ENCODE measurements around the gene SCT. TPM values are rescaled to one million over a fixed set of nuclear protein-coding genes. Genes with fewer than 3 reads are reported as not detected.
"Not testable (repeated sequence)": the region's sequence is repeated elsewhere in the genome, so short reads cannot be mapped to it uniquely, and the experiment has no call there.

SCT gene
- total and polyA plus RNA-seq, 2 donors (not counting 1 experiment from before 2014, with no cell fraction given): not detected

DNA sequence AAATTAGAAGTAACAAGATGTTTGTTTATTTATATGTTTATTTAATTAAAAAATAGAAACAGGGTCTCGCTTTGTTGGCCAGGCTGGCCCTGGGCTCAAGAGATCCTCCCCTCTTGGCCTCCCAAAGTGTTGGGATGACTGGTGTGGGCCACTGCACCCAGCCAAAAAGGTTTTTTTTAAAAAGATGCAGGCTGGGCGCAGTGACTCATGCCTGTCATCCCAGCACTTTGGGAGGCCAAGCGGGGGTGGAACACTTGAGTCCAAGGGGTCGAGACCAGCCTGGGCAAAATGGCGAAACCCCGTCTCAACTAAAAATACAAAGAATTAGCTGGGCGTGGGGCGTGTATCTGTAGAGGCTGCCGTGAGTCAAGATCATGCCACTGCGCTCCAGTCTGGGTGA, 23.5 kb upstream of the SCT start:
- Histone ChIP-seq H3K27ac (ENCODE audit: insufficient read depth, low read length) (no peak overlapping the region), H3K4me2 (ENCODE audit: extremely low read depth, insufficient read depth, low read length) (no peak overlapping the region), H4K20me1 (ENCODE audit: control insufficient read depth, extremely low read depth, insufficient read depth, low read length) (no peaks in the 10 kb centered on the region), H3K4me1 (ENCODE audit: control insufficient read depth, extremely low read depth, insufficient read depth, low read length) (no peaks in the 10 kb centered on the region), H3K4me3 (replicated peaks in 1 of 4; ENCODE audit: control extremely low read depth in 1 of 4, insufficient read depth in 1 of 4, low read depth in 3 of 4, low read length in 4 of 4) (no peak overlapping the region), H3K27me3 (ENCODE audit: control insufficient read depth, insufficient read depth, low read length) (no peaks in the 10 kb centered on the region), H3K79me2 (ENCODE audit: control insufficient read depth, insufficient read depth, low read length) (no peaks in the 10 kb centered on the region), H3K9ac (ENCODE audit: insufficient read depth, low read length) (no peak overlapping the region), H3K9me3 (ENCODE audit: control insufficient read depth, insufficient read depth, low read depth, low read length) (no peaks in the 10 kb centered on the region), H2AFZ (ENCODE audit: low read length) (no peak overlapping the region), H3K36me3 (ENCODE audit: control insufficient read depth, insufficient read depth, low read length) (peaks cover 3% of the 10 kb centered on the region)
- TF ChIP-seq EZH2 (IDR thresholded peaks at IDR 0.05; ENCODE audit: low read length, missing control alignments): no peak
- TF ChIP-seq CTCF (conservative IDR thresholded peaks at IDR 0.05 in 1 of 2, IDR thresholded peaks at IDR 0.05 in 1 of 2; ENCODE audit: low read depth in 1 of 2, low read length in 2 of 2): no peak
- DNase-seq (ENCODE audit: low read depth in 2 of 2): peak in 1 of 2 donors; percentile 40

DNA sequence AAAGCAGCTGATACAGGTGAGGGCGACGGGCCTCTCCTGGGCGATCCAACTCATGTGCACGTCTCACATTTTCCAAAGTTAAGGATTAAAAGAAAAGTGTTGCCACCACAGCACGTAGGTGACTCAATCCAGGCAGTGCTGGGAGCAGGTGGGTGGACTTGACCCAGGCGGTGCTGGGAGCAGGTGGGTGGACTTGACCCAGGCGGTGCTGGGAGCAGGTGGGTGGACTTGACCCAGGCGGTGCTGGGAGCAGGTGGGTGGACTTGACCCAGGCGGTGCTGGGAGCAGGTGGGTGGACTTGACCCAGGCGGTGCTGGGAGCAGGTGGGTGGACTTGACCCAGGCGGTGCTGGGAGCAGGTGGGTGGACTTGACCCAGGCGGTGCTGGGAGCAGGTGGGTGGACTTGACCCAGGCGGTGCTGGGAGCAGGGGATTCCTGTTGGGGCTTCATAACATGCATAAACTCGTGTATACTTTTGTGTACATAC, 20.7 kb upstream of the SCT start:
- H3K4me1 ChIP-seq (ENCODE audit: control insufficient read depth, extremely low read depth, insufficient read depth, low read length); H3K27ac ChIP-seq (ENCODE audit: insufficient read depth, low read length); H3K9ac ChIP-seq (ENCODE audit: insufficient read depth, low read length); H3K27me3 ChIP-seq (ENCODE audit: control insufficient read depth, insufficient read depth, low read length); H3K4me3 ChIP-seq (replicated peaks in 1 of 4; ENCODE audit: control extremely low read depth in 1 of 4, insufficient read depth in 1 of 4, low read depth in 3 of 4, low read length in 4 of 4); H4K20me1 ChIP-seq (ENCODE audit: control insufficient read depth, extremely low read depth, insufficient read depth, low read length); H3K4me2 ChIP-seq (ENCODE audit: extremely low read depth, insufficient read depth, low read length); DNase-seq (ENCODE audit: low read depth in 2 of 2); H2AFZ ChIP-seq (ENCODE audit: low read length); H3K9me3 ChIP-seq (ENCODE audit: control insufficient read depth, insufficient read depth, low read depth, low read length); H3K36me3 ChIP-seq (ENCODE audit: control insufficient read depth, insufficient read depth, low read length); H3K79me2 ChIP-seq (ENCODE audit: control insufficient read depth, insufficient read depth, low read length): not testable (repeated sequence)

DNA sequence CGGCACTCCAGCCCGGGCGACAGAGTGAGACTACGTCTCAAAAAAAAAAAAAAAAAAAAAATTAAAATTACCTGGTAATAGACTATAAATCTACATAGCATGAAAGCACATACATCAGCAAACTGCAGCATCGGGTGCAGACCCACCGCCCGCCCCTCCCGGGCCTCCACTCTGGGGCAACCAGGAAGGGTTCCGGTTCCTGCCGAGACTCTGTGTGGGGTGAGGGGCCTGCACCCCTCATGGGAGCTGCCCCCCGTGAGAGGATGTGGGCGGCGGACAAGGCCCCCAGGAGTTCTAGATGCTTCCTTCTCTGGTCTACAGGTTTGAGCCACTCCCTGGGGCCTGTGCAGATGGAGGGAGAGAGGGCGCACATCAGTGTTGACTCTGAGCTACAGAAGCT, 19.2 kb upstream of the SCT start:
- Histone ChIP-seq H3K27me3 (ENCODE audit: control insufficient read depth, insufficient read depth, low read length) (no peaks in the 10 kb centered on the region), H2AFZ (ENCODE audit: low read length) (no peak overlapping the region), H3K4me2 (ENCODE audit: extremely low read depth, insufficient read depth, low read length) (no peak overlapping the region), H3K4me3 (replicated peaks in 1 of 4; ENCODE audit: control extremely low read depth in 1 of 4, insufficient read depth in 1 of 4, low read depth in 3 of 4, low read length in 4 of 4) (no peak overlapping the region), H4K20me1 (ENCODE audit: control insufficient read depth, extremely low read depth, insufficient read depth, low read length) (no peaks in the 10 kb centered on the region), H3K79me2 (ENCODE audit: control insufficient read depth, insufficient read depth, low read length) (no peaks in the 10 kb centered on the region), H3K9ac (ENCODE audit: insufficient read depth, low read length) (no peak overlapping the region), H3K4me1 (ENCODE audit: control insufficient read depth, extremely low read depth, insufficient read depth, low read length) (no peaks in the 10 kb centered on the region), H3K27ac (ENCODE audit: insufficient read depth, low read length) (no peak overlapping the region), H3K36me3 (ENCODE audit: control insufficient read depth, insufficient read depth, low read length) (peaks cover 9% of the 10 kb centered on the region), H3K9me3 (ENCODE audit: control insufficient read depth, insufficient read depth, low read depth, low read length) (no peaks in the 10 kb centered on the region)
- no peak for DNase-seq (ENCODE audit: low read depth in 2 of 2)
- TF ChIP-seq EZH2 (IDR thresholded peaks at IDR 0.05; ENCODE audit: low read length, missing control alignments) (no peak), CTCF (conservative IDR thresholded peaks at IDR 0.05 in 1 of 2, IDR thresholded peaks at IDR 0.05 in 1 of 2; ENCODE audit: low read depth in 1 of 2, low read length in 2 of 2) (no peak)

Data from fibroblast of lung (primary cell).